ENCODE results near the gene SERGEF. TPM values are rescaled to one million over a fixed set of nuclear protein-coding genes. Genes with fewer than 3 reads are reported as not detected.

The SERGEF gene
- total RNA-seq, 1 donor from 2014 or later: 24.0 TPM

DNA sequence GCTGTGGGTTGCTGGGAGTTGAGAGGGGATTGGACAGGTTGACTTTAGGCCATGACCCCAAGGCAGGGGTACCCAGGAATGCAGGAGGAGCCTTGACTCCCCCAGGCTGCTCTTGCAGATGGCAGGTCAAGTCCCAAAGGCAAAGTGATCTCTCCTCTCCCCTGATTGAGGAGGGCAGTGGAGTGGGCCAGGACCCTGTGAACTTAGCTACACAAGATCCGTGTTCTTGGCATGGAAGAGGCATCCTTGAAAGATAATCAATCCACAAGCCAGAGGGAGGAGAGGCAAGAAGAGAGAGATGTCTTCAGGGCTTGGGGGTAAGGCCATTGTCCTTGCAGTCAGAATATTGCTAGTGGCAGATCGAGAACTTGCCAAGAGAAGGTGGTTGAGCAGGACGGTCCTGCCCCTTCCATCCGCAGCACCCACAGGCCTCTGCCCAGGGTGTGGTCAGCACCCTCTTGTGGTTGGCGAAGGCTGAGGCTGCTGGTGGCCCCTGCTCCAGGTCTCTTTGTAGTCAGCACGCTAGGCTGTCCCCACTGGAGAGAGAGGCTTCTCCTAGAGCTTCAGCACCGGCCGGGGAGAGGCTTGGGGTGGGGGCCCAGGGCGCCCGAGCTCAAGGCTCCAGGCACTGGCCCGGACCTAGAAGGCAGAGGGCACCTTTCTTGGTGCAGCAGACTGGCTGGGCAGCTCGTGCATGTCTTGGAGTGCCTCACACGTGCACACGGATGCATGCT, 232.8 kb downstream of the SERGEF start:
- no peak overlapping the region for H3K4me3 Mint-ChIP-seq (ENCODE audit: unreplicated experiment)
- no peaks in the 10 kb centered on the region for H3K36me3 Mint-ChIP-seq (ENCODE audit: unreplicated experiment)
- DNase-seq (ENCODE audit: extremely low spot score, unreplicated experiment): no peak
- H3K27ac Mint-ChIP-seq (ENCODE audit: unreplicated experiment): no peak overlapping the region
- no peaks in the 10 kb centered on the region for H3K4me1 Mint-ChIP-seq (ENCODE audit: unreplicated experiment)
- H3K27me3 Mint-ChIP-seq (ENCODE audit: unreplicated experiment): no peaks in the 10 kb centered on the region
- TF ChIP-seq, protein P1, sequence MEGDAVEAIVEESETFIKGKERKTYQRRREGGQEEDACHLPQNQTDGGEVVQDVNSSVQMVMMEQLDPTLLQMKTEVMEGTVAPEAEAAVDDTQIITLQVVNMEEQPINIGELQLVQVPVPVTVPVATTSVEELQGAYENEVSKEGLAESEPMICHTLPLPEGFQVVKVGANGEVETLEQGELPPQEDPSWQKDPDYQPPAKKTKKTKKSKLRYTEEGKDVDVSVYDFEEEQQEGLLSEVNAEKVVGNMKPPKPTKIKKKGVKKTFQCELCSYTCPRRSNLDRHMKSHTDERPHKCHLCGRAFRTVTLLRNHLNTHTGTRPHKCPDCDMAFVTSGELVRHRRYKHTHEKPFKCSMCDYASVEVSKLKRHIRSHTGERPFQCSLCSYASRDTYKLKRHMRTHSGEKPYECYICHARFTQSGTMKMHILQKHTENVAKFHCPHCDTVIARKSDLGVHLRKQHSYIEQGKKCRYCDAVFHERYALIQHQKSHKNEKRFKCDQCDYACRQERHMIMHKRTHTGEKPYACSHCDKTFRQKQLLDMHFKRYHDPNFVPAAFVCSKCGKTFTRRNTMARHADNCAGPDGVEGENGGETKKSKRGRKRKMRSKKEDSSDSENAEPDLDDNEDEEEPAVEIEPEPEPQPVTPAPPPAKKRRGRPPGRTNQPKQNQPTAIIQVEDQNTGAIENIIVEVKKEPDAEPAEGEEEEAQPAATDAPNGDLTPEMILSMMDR (IDR thresholded peaks at IDR 0.05): no peak
- no peaks in the 10 kb centered on the region for H3K9me3 Mint-ChIP-seq (ENCODE audit: unreplicated experiment)

DNA sequence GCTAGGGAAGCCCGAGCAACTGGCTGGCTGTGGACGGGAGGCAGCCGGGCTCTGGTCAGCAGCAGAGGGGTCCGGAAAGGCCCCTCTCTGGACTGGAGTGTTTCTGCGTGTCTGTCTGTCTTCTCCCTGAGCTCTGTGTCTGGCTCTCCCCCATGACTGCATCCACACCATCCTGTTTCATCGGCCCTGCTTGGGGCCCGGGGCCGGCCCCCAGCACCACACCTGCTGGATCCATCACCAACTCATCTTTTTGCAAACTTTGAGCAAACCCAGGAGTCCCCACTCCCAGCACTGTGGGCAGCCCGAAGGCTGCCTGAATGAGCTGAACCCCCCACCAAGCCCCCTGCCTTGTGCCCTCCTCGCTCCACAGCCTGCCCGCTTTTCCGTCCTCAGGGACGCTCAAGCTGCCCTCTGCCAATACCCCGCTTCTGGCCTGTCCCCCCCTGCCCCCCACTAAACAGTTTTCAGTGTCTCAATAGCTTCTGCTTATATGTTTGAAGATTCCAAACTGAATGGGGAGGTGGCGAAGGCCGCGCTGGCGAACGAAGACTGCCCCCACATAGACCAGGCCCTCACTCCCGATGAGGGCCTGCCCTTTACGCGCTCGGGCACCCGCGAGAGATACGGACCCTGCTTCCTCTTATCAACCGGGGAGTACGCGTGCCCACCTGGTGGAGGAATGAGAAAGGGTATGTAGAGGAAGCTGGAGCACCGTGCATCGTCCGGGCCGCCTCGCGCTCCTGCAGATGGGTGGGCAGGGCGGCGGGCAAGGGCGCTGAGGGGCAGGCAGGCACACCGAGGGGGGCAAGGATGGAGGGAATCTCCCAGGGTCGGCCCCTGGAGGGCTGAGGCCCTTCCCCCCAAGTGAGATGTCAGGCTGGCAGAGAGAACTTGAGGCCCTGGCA, 233.6 kb downstream of the SERGEF start:
- H3K27ac Mint-ChIP-seq (ENCODE audit: unreplicated experiment): no peak overlapping the region
- no peaks in the 10 kb centered on the region for H3K9me3 Mint-ChIP-seq (ENCODE audit: unreplicated experiment)
- no peaks in the 10 kb centered on the region for H3K27me3 Mint-ChIP-seq (ENCODE audit: unreplicated experiment)
- TF ChIP-seq, protein P1 (IDR thresholded peaks at IDR 0.05): no peak
- no peaks in the 10 kb centered on the region for H3K4me1 Mint-ChIP-seq (ENCODE audit: unreplicated experiment)
- H3K4me3 Mint-ChIP-seq (ENCODE audit: unreplicated experiment): no peak overlapping the region
- DNase-seq (ENCODE audit: extremely low spot score, unreplicated experiment): no peak
- H3K36me3 Mint-ChIP-seq (ENCODE audit: unreplicated experiment): no peaks in the 10 kb centered on the region

DNA sequence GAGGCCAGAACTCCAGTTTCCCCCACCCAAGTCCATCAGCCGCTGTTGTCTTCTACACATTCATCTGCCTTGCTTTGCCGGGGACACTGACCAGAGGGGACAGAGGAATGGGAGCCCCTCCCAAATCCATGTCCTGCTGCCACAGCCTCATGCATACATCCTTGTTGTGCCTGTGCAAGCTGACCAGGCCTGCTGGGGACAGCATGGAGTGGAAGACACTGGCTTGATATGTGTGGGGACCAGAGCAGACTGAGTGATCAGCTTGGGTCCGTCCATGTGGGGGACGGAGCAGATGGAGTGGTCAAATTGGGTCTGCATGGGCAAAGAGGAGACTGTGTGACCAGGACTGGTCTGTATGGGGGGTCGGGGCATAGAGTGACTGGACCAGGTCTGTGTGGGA, 234.5 kb downstream of the SERGEF start:
- TF ChIP-seq, protein P1 (IDR thresholded peaks at IDR 0.05): no peak
- Mint-ChIP-seq H3K27ac (ENCODE audit: unreplicated experiment) (no peak overlapping the region), H3K4me1 (ENCODE audit: unreplicated experiment) (no peaks in the 10 kb centered on the region), H3K27me3 (ENCODE audit: unreplicated experiment) (no peaks in the 10 kb centered on the region), H3K9me3 (ENCODE audit: unreplicated experiment) (no peaks in the 10 kb centered on the region), H3K36me3 (ENCODE audit: unreplicated experiment) (no peaks in the 10 kb centered on the region), H3K4me3 (ENCODE audit: unreplicated experiment) (no peak overlapping the region)
- no peak for DNase-seq (ENCODE audit: extremely low spot score, unreplicated experiment)

DNA sequence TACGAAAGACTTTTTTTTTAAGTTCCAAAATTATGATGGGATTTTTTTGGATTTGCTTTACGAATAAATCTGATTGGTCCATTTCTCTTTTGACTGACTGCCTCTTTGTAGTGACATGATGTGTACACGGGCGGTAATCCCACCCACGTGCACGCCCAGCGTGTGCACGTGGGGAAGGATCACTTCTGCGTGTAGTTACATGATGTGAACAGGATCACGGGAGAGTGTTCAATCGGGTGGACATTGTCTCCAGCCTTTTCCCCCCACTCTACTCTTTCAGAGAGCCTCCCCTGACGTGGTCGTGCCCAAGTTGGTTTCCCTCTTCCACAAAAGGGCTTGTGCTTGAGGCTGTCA, 235.1 kb downstream of the SERGEF start:
- no peaks in the 10 kb centered on the region for H3K4me1 Mint-ChIP-seq (ENCODE audit: unreplicated experiment)
- DNase-seq (ENCODE audit: extremely low spot score, unreplicated experiment): no peak
- no peaks in the 10 kb centered on the region for H3K36me3 Mint-ChIP-seq (ENCODE audit: unreplicated experiment)
- no peaks in the 10 kb centered on the region for H3K9me3 Mint-ChIP-seq (ENCODE audit: unreplicated experiment)
- H3K27me3 Mint-ChIP-seq (ENCODE audit: unreplicated experiment): no peaks in the 10 kb centered on the region
- H3K4me3 Mint-ChIP-seq (ENCODE audit: unreplicated experiment): no peak overlapping the region
- no peak overlapping the region for H3K27ac Mint-ChIP-seq (ENCODE audit: unreplicated experiment)
- TF ChIP-seq, protein P1 (IDR thresholded peaks at IDR 0.05): no peak

DNA sequence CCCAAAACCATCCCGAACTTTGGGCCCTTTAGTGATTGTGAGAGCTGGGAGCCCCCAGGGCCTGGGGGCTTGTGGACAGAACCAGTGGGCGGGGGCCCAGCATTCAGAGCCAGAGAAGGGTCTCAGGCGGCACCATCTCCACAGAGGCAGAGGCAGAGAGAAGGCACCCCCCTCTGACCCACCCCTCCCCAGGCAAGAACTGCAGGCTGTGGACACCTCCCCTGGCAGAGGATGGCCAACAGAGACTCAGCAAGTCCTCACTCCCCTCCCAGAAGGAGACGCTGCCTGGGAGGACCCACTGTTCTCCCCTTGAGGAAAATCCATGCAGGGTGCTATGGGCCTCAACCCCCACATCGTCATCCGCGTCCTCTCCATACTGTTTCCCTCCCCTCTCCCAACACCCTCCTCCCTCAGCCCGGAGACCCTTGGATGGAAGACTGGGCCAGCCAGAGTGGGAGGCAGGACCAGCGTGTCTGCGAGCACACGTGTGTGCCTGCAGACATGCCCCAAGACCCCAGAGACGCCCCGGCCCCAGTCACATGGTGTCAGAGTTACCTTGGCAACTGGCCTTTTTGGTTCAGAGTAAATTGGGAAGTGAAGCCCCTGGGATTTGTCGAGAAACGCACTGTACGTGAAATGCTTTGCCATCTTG, 235.6 kb downstream of the SERGEF start:
- TF ChIP-seq, protein P1 (IDR thresholded peaks at IDR 0.05): no peak
- DNase-seq (ENCODE audit: extremely low spot score, unreplicated experiment): no peak
- Mint-ChIP-seq H3K27me3 (ENCODE audit: unreplicated experiment) (no peaks in the 10 kb centered on the region), H3K4me1 (ENCODE audit: unreplicated experiment) (no peaks in the 10 kb centered on the region), H3K4me3 (ENCODE audit: unreplicated experiment) (no peak overlapping the region), H3K9me3 (ENCODE audit: unreplicated experiment) (no peaks in the 10 kb centered on the region), H3K36me3 (ENCODE audit: unreplicated experiment) (no peaks in the 10 kb centered on the region), H3K27ac (ENCODE audit: unreplicated experiment) (no peak overlapping the region)

All from osteocyte (in vitro differentiated cells).